ENCODE results near the gene SLC37A1.

Gene SLC37A1

GRCh38 chr21:42474043-42474831 is 39.4 kb upstream of the SLC37A1 start:
- TF ChIP-seq, protein P1, sequence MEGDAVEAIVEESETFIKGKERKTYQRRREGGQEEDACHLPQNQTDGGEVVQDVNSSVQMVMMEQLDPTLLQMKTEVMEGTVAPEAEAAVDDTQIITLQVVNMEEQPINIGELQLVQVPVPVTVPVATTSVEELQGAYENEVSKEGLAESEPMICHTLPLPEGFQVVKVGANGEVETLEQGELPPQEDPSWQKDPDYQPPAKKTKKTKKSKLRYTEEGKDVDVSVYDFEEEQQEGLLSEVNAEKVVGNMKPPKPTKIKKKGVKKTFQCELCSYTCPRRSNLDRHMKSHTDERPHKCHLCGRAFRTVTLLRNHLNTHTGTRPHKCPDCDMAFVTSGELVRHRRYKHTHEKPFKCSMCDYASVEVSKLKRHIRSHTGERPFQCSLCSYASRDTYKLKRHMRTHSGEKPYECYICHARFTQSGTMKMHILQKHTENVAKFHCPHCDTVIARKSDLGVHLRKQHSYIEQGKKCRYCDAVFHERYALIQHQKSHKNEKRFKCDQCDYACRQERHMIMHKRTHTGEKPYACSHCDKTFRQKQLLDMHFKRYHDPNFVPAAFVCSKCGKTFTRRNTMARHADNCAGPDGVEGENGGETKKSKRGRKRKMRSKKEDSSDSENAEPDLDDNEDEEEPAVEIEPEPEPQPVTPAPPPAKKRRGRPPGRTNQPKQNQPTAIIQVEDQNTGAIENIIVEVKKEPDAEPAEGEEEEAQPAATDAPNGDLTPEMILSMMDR (conservative IDR thresholded peaks at IDR 0.05; ENCODE audit: low read depth, low read length), result no peak
- no peak overlapping the region for H3K4me3 ChIP-seq (ENCODE audit: low read length)
- no peak for DNase-seq (ENCODE audit: low read depth)

DNA sequence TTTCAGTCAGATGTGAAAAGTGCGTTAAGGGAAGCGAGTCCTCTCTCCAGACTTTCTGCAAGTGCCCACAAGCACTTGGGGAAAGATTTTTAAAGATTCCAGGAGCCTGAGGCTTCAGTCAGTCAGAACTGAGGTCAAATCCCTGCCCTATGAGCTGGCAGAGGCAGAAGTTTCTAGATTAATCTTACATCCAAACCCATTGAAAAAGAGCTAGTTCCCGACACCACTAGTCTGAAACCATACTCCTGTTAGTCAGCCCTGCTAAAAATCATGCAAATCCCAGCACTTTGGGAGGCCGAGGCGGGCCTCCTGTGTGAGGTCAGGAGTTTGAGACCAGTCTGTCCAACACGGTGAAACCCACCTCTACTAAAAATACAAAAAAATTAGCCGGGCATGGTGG is 38.6 kb upstream of the SLC37A1 start:
- no peak overlapping the region for H3K4me3 ChIP-seq (ENCODE audit: low read length)
- no peak for DNase-seq (ENCODE audit: low read depth)
- TF ChIP-seq, protein P1 (conservative IDR thresholded peaks at IDR 0.05; ENCODE audit: low read depth, low read length), result no peak

DNA sequence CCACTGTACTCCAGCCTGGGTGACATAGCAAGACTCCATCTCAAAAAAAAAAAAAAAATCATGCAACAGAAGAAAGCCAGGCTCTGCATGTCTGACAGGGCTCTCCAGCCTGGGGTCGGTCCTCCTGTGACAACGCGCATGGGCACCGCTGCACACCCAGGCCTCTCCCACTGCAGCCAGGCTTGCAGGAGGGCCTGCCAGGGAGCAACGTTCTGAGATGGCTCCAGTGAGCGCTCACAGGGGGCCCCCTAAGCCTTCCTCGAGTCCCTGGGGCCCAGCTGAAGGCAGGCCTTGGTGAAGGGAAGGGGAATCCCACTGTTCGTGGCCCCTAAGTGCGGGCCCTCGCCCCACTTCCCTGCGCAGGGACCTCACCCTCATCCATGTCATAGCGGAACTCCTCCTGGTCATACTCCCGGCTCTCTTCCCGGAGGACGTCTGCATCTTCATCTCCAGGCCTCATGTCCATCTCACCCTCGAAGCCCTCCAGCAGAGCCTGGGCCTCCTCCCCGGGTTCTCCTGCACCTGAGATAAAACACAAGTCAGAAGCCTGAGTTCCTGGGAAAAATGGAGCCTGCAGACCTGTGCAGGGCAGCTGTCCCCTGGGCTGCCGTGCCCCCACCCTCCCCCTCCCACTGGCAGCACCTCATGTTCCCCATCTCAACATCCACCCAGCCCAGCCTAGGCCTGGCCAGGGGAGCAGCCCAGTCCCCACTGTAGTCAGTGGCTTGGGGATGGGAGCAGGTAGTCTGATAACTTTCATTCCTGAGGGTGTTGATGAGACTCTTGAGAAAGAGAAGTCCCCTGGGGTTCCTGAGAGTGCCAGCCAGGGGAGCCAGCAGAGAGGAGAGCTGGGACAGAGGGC is 37.9 kb upstream of the SLC37A1 start:
- H3K4me3 ChIP-seq (ENCODE audit: low read length), result no peak overlapping the region
- DNase-seq (ENCODE audit: low read depth), result no peak

DNA sequence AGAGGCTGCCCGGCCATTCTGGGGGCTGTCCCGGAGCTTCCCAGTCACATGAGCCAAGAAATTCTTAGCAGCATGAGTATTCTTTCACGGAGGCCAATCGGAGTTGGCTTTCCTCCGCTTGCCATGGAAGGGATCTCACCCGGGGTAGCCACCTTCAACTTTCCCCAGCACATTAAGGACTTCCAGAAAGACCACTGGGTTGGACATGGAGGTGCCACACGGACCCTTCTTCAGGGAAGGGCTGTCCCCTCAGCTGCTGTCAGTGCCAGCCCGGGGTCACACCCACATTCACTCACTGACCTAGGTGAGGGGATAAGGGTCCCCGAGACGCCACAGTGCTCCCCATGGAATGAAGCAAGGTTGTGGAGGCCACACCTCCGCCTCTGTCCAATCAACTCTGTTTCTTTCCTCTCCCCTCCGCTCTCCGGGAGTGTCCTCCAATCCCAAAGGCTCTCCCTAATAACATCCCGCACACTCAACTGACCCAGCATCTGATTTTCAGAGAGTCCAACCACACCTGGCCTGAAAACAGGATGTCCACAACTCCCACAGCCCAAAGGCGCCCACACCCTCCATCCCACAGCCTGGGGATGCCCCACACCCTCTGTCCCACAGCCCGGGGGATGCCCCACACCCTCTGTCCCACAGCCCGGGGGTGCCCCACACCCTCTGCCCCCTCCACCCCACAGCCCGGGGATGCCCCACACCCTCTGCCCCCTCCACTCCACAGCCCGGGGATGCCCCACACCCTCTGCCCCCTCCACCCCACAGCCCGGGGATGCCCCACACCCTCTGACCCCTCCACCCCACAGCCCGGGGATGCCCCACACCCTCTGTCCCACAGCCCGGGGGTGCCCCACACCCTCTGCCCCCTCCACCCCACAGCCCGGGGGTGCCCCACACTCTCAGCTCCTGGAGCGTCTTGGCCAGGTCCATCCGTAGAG is 37.0 kb upstream of the SLC37A1 start:
- TF ChIP-seq, protein P1 (conservative IDR thresholded peaks at IDR 0.05; ENCODE audit: low read depth, low read length), result no peak
- DNase-seq (ENCODE audit: low read depth), result no peak
- H3K4me3 ChIP-seq (ENCODE audit: low read length), result no peak overlapping the region

More for the DNA sequence above, 37.9 kb upstream of the SLC37A1 start:
- TF ChIP-seq, protein P1 (conservative IDR thresholded peaks at IDR 0.05; ENCODE audit: low read depth, low read length), result no peak

DNA sequence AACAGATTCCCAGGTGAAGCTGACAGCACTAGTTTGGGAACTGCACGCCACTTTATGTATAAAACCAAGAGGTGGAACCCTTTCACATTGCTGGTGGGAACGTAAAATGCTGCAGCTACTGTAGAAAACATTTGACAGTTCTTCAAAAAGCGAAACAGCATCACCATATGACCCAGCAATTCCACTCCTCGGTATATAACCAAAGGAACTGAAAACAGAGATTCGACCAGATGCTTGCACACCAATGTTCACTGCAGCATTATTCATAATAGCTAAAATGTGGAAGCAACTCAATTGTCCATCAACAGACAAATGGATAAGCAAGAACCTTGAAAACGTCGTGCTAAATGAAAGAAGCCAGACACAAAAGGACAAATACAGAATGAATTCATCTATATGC is 35.1 kb upstream of the SLC37A1 start:
- TF ChIP-seq, protein P1 (conservative IDR thresholded peaks at IDR 0.05; ENCODE audit: low read depth, low read length), result no peak
- H3K4me3 ChIP-seq (ENCODE audit: low read length), result no peak overlapping the region
- DNase-seq (ENCODE audit: low read depth), result no peak

GRCh38 chr21:42479582-42479981 is 34.1 kb upstream of the SLC37A1 start:
- TF ChIP-seq, protein P1 (conservative IDR thresholded peaks at IDR 0.05; ENCODE audit: low read depth, low read length), result no peak
- no peak overlapping the region for H3K4me3 ChIP-seq (ENCODE audit: low read length)
- no peak for DNase-seq (ENCODE audit: low read depth)

Measured in retinal pigment epithelial cell (primary cell).